Measurements from ENCODE around the gene FGA. TPM values are rescaled to one million over a fixed set of nuclear protein-coding genes. Genes with fewer than 3 reads are reported as not detected.

FGA gene
- 61.7 and 71.8 TPM in 2 replicates for total RNA-seq (2022)
- Bru-seq, nascent RNA: percentile 74 among the genes with signal in this experiment
- percentile 86 among the genes with signal in this experiment for BruChase-seq, experiment 1, labeled RNA remaining after a 2-hour chase
- BruChase-seq, experiment 2, labeled RNA remaining after a 6-hour chase: percentile 96 among the genes with signal in this experiment
- long read RNA-seq, transcript FGA-202 (5 exons, 2,248 nt): major isoform, 144 of 155 reads
- long read RNA-seq, partial matches to known transcripts: 7 of 155 reads
- long read RNA-seq, other reads (novel, unspliced or antisense): 1 of 155 reads

DNA sequence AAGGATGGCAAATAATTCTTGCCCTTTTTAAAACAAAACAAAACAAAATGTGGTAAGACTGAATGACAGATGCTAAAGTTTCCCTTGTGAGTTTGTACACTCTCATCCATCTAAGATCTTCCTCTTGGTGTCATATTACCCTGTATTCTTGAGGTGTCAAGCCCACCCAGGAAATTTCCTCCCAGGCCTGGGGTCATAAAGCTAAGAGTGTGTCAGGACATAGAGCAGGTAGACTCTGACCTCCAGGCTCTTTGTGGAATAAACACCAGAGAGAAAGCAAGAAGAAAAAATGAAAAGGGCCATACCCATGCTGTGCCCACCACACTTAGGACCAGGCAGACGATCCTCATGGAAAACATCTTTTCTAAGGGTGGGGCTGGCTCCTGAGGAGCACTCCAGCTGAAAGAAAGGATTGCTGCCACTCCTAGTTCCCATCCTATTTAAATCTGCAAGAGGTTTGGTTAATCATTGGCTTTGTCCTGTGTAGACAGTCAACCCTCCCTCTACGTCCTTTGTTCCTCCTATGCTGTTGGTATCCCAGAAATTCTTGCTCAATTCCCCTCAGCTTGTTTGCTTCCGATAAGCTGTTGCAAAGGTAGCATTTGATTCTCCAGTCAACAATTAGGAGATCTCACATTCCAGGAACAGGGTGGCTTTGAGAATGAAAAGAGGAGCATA, at the start of gene FGA:
FGA (minus strand) TSS at position 414 of the 678 bp plus-strand sequence; CDS start at position 359, 55 bp downstream.
- no peaks in the 10 kb centered on the region for H3K9me3 Mint-ChIP-seq (ENCODE audit: unreplicated experiment)
- peaks cover 2% of the 10 kb centered on the region; the same call in 1 of the 2 replicates for H3K36me3 ChIP-seq (ENCODE audit: control insufficient read depth, insufficient read depth, low read length)
- TF ChIP-seq, protein P1, sequence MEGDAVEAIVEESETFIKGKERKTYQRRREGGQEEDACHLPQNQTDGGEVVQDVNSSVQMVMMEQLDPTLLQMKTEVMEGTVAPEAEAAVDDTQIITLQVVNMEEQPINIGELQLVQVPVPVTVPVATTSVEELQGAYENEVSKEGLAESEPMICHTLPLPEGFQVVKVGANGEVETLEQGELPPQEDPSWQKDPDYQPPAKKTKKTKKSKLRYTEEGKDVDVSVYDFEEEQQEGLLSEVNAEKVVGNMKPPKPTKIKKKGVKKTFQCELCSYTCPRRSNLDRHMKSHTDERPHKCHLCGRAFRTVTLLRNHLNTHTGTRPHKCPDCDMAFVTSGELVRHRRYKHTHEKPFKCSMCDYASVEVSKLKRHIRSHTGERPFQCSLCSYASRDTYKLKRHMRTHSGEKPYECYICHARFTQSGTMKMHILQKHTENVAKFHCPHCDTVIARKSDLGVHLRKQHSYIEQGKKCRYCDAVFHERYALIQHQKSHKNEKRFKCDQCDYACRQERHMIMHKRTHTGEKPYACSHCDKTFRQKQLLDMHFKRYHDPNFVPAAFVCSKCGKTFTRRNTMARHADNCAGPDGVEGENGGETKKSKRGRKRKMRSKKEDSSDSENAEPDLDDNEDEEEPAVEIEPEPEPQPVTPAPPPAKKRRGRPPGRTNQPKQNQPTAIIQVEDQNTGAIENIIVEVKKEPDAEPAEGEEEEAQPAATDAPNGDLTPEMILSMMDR (IDR thresholded peaks at IDR 0.05; ENCODE audit: insufficient read depth in 1 of 2, low read depth in 1 of 2, low read length in 1 of 2, severe bottlenecking in 1 of 2, unreplicated experiment in 1 of 2): no peak
- H3K36me3 Mint-ChIP-seq (ENCODE audit: insufficient read depth, unreplicated experiment): peaks cover 16% of the 10 kb centered on the region
- ChIA-PET CTCF (interaction anchor here (0.9 to 1.9 kb wide), 4 partner anchors 13 to 31 kb away, joined by 3 to 18 read pairs (median 6); partner anchors contain the start of gene FGB), POLR2A (no interaction called here)
- H3K4me1 Mint-ChIP-seq (ENCODE audit: low read depth, unreplicated experiment): peaks cover 33% of the 10 kb centered on the region
- intact Hi-C loops (cut with micrococcal nuclease; ENCODE audit: unreplicated experiment): loop anchor here (1.0 kb wide), 4 partner anchors 8 to 30 kb away; no protein-coding TSS in a partner anchor
- no TSS peak for BruUV-seq (replicated peaks)
- no peaks in the 10 kb centered on the region for H3K27me3 Mint-ChIP-seq (ENCODE audit: insufficient read depth, unreplicated experiment)
- DNase-seq: peak; percentile 80 to 84
- H3K4me1 ChIP-seq: peaks cover 33% of the 10 kb centered on the region
- peak within 1 kb of the TSS; percentile 64 for H3K4me3 Mint-ChIP-seq (ENCODE audit: unreplicated experiment)
- H3K27me3 ChIP-seq (replicated peaks; ENCODE audit: control insufficient read depth, insufficient read depth, low read length): no peaks in the 10 kb centered on the region
- H3K27ac Mint-ChIP-seq (ENCODE audit: unreplicated experiment): peak within 1 kb of the TSS; percentile 36
- peak within 1 kb of the TSS; percentile 21 for H3K4me3 ChIP-seq (ENCODE audit: low read depth, low read length)
- no peaks in the 10 kb centered on the region for H3K9me3 ChIP-seq

DNA sequence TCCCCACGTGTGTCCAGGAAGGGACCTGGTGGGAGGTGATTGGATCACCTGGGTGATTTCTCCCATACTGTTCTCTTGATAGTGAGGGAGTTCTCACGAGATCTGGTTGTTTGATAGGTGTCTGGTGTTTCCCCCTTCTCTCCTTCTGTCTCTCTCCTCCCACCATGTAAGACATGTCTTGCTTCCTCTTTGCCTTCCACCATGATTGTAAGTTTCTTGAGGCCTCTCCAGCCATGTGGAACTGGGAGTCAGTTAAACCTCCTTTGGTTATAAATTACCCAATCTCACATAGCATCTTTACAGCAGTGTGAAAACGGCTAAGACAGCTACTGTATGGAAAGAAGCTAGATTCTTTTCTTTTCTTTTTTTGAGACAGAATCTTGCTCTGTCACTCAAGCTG, 43.5 kb upstream of the FGA start:
- intact Hi-C loops (cut with micrococcal nuclease; ENCODE audit: unreplicated experiment): no loop called here
- no peak overlapping the region for H3K27ac Mint-ChIP-seq (ENCODE audit: unreplicated experiment)

DNA sequence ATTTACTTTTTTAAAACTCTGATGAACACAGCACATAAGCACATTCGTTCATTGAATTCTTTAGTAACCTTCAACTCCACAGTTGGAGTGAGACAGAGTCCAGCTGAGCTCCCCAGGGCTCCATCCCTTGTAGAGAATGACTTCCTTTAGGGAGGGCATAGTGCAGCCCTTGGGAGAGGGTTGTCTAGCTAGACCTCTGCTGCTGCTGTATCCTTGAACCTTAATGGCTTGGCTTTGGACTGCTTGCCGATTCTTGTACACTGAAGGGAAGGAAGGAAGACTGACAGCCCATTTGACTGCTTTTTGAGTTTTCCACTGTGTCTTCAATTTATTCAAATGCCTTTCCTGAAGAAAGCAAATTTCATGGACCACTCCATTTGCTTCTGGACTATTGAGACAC, 41.3 kb upstream of the FGA start:
- Mint-ChIP-seq H3K4me3 (ENCODE audit: unreplicated experiment) (no peak overlapping the region), H3K9me3 (ENCODE audit: unreplicated experiment) (no peaks in the 10 kb centered on the region), H3K36me3 (ENCODE audit: insufficient read depth, unreplicated experiment) (no peaks in the 10 kb centered on the region), H3K27ac (ENCODE audit: unreplicated experiment) (no peak overlapping the region), H3K4me1 (ENCODE audit: low read depth, unreplicated experiment) (no peaks in the 10 kb centered on the region), H3K27me3 (ENCODE audit: insufficient read depth, unreplicated experiment) (peaks cover 4% of the 10 kb centered on the region)
- DNase-seq: no peak
- intact Hi-C loops (cut with micrococcal nuclease; ENCODE audit: unreplicated experiment): no loop called here
- TF ChIP-seq, protein P1 (IDR thresholded peaks at IDR 0.05; ENCODE audit: insufficient read depth in 1 of 2, low read depth in 1 of 2, low read length in 1 of 2, severe bottlenecking in 1 of 2, unreplicated experiment in 1 of 2): no peak
- no peak overlapping the region for H3K4me3 ChIP-seq (ENCODE audit: low read depth, low read length)
- POLR2A ChIA-PET: no interaction called here
- H3K9me3 ChIP-seq: no peaks in the 10 kb centered on the region
- BruUV-seq (replicated peaks): no TSS peak
- no peaks in the 10 kb centered on the region for H3K4me1 ChIP-seq
- no peaks in the 10 kb centered on the region; the same call in 1 of the 2 replicates for H3K27me3 ChIP-seq (replicated peaks; ENCODE audit: control insufficient read depth, insufficient read depth, low read length)
- CTCF ChIA-PET: no interaction called here
- no peaks in the 10 kb centered on the region for H3K36me3 ChIP-seq (ENCODE audit: control insufficient read depth, insufficient read depth, low read length)

More for the DNA sequence above, 43.5 kb upstream of the FGA start:
- BruUV-seq (replicated peaks): no TSS peak
- Histone ChIP-seq H3K4me1 (no peaks in the 10 kb centered on the region), H3K36me3 (ENCODE audit: control insufficient read depth, insufficient read depth, low read length) (no peaks in the 10 kb centered on the region), H3K9me3 (no peaks in the 10 kb centered on the region), H3K4me3 (ENCODE audit: low read depth, low read length) (no peak overlapping the region), H3K27me3 (replicated peaks; ENCODE audit: control insufficient read depth, insufficient read depth, low read length) (no peaks in the 10 kb centered on the region; the same call in 1 of the 2 replicates)
- no peaks in the 10 kb centered on the region for H3K9me3 Mint-ChIP-seq (ENCODE audit: unreplicated experiment)
- no peaks in the 10 kb centered on the region for H3K36me3 Mint-ChIP-seq (ENCODE audit: insufficient read depth, unreplicated experiment)
- ChIA-PET CTCF (no interaction called here), POLR2A (interaction anchor here (0.6 kb wide), 1 partner anchor 168 kb away, joined by 6 read pairs; no protein-coding TSS in a partner anchor)
- peaks cover 4% of the 10 kb centered on the region for H3K27me3 Mint-ChIP-seq (ENCODE audit: insufficient read depth, unreplicated experiment)
- TF ChIP-seq, protein P1 (IDR thresholded peaks at IDR 0.05; ENCODE audit: insufficient read depth in 1 of 2, low read depth in 1 of 2, low read length in 1 of 2, severe bottlenecking in 1 of 2, unreplicated experiment in 1 of 2): no peak
- no peaks in the 10 kb centered on the region for H3K4me1 Mint-ChIP-seq (ENCODE audit: low read depth, unreplicated experiment)
- DNase-seq: no peak
- no peak overlapping the region for H3K4me3 Mint-ChIP-seq (ENCODE audit: unreplicated experiment)

Measured in Caco-2 (cell line).